ENCODE data around the gene TRAF5. TPM values are rescaled to one million over a fixed set of nuclear protein-coding genes. Genes with fewer than 3 reads are reported as not detected.
"Not testable (repeated sequence)": the region's sequence is repeated elsewhere in the genome, so short reads cannot be mapped to it uniquely, and the experiment has no call there.

TRAF5 gene
- total RNA-seq, 2 experiments from 2014 or later, result 40.6 to 42.5 TPM

DNA sequence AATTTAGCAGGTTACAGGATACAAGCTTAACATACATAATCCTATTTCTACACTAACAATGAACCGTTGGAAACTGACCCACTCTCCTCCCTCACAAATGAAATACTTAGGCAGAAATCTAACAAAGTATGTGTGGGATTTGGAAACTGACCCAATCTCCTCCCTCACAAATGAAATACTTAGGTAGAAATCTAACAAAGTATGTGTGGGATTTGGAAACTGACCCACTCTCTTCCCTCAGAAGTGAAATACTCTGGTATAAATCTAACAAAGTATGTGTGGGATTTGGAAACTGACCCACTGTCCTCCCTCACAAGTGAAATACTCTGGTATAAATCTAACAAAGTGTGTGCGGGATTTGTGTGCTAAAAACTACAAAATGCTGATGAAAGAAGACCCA is 60.3 kb downstream of the TRAF5 start:
- H3K9me3 Mint-ChIP-seq, result no peaks in the 10 kb centered on the region
- TF ChIP-seq, protein P1, sequence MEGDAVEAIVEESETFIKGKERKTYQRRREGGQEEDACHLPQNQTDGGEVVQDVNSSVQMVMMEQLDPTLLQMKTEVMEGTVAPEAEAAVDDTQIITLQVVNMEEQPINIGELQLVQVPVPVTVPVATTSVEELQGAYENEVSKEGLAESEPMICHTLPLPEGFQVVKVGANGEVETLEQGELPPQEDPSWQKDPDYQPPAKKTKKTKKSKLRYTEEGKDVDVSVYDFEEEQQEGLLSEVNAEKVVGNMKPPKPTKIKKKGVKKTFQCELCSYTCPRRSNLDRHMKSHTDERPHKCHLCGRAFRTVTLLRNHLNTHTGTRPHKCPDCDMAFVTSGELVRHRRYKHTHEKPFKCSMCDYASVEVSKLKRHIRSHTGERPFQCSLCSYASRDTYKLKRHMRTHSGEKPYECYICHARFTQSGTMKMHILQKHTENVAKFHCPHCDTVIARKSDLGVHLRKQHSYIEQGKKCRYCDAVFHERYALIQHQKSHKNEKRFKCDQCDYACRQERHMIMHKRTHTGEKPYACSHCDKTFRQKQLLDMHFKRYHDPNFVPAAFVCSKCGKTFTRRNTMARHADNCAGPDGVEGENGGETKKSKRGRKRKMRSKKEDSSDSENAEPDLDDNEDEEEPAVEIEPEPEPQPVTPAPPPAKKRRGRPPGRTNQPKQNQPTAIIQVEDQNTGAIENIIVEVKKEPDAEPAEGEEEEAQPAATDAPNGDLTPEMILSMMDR (IDR thresholded peaks at IDR 0.05), result no peak
- intact Hi-C loops (cut with micrococcal nuclease), result no loop called here
- H3K4me1 Mint-ChIP-seq (ENCODE audit: low read depth), result peaks cover 12% of the 10 kb centered on the region
- POLR2A ChIA-PET, result interaction anchor here (1.1 kb wide), 1 partner anchor 46 kb away, joined by 3 read pairs; no protein-coding TSS in a partner anchor
- no peak overlapping the region for H3K4me3 Mint-ChIP-seq
- no peaks in the 10 kb centered on the region for H3K27me3 Mint-ChIP-seq
- H3K27ac Mint-ChIP-seq, result no peak overlapping the region
- no peak for DNase-seq
- peaks cover 7% of the 10 kb centered on the region for H3K36me3 Mint-ChIP-seq (ENCODE audit: low read depth)
- ATAC-seq, result no peak
- CTCF ChIA-PET, result interaction anchor here (1.4 kb wide), 1 partner anchor 64 kb away, joined by 6 read pairs; no protein-coding TSS in a partner anchor

- H3K9me3 Mint-ChIP-seq; H3K36me3 Mint-ChIP-seq (ENCODE audit: low read depth); CTCF ChIA-PET: not testable (repeated sequence)
Measured at GRCh38 chr1:211390829-211391228, 64.2 kb downstream of the TRAF5 start.

DNA sequence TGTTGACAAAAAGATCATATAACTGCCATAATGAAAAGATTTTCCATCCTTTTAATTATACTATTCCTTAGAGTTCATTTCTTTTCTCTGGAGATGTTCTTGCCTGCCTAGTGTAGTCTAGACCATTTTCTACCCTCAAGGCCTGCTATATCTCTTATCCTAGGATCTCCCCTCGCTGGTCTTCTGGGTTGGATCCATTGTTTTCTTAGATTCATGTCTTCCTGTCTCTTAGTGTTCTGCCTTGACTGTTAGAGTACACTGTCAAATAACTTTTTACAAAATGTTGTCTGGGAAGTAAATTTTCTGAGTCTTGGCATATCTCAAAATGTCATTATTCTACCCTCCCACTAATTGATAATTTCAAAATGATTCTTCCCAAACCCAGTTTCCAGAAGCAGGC is 66.6 kb downstream of the TRAF5 start:
- no peak overlapping the region for H3K4me3 Mint-ChIP-seq
- H3K27me3 Mint-ChIP-seq, result no peaks in the 10 kb centered on the region
- TF ChIP-seq, protein P1 (IDR thresholded peaks at IDR 0.05), result no peak
- ChIA-PET CTCF (no interaction called here), POLR2A (no interaction called here)
- no peaks in the 10 kb centered on the region for H3K9me3 Mint-ChIP-seq
- intact Hi-C loops (cut with micrococcal nuclease), result no loop called here
- no peak overlapping the region for H3K27ac Mint-ChIP-seq
- no peaks in the 10 kb centered on the region for H3K4me1 Mint-ChIP-seq (ENCODE audit: low read depth)
- ATAC-seq, result no peak
- peaks cover 4% of the 10 kb centered on the region for H3K36me3 Mint-ChIP-seq (ENCODE audit: low read depth)
- no peak for DNase-seq

More at GRCh38 chr1:211390829-211391228, 64.2 kb downstream of the TRAF5 start:
- H3K4me3 Mint-ChIP-seq; DNase-seq; H3K27ac Mint-ChIP-seq; ATAC-seq; POLR2A ChIA-PET; H3K27me3 Mint-ChIP-seq; H3K4me1 Mint-ChIP-seq (ENCODE audit: low read depth); intact Hi-C loops (cut with micrococcal nuclease): not testable (repeated sequence)

DNA sequence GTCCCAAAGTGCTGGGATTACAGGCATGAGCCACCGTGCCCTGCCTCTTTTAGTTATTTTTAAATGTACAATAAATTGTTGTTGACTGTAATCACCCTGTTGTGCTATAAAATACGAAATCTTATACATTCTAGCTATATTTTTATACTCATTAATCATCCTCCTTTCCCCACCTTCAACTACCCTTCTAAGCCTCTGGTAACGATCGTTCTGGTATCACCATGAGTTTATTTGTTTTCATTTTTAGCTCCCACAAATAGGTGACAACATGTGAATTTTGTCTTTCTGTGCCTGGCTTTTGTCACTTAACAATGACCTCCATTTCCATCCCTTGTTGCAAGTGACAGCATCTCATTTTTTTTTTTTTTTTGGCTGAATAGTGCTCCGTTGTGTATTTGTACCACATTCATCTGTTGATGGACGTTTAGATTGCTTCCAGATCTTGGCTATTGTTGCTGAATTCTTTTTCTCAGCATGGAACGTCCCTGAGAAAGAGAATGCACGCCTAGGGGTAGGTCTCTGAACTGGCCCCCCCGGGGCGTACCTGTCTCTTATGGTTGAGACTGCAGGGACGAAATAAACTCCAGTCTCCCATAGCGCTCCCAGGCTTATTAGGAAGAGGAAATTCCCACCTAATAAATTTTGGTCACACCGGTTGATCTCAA is 71.8 kb downstream of the TRAF5 start:
- H3K36me3 Mint-ChIP-seq (ENCODE audit: low read depth), result peaks cover 17% of the 10 kb centered on the region
- H3K9me3 Mint-ChIP-seq; H3K4me1 Mint-ChIP-seq (ENCODE audit: low read depth); POLR2A ChIA-PET; ATAC-seq; intact Hi-C loops (cut with micrococcal nuclease); H3K27me3 Mint-ChIP-seq; H3K27ac Mint-ChIP-seq; H3K4me3 Mint-ChIP-seq; DNase-seq: not testable (repeated sequence)
- CTCF ChIA-PET, result interaction anchor here (1.5 kb wide), 1 partner anchor 75 kb away, joined by 3 read pairs; no protein-coding TSS in a partner anchor

DNA sequence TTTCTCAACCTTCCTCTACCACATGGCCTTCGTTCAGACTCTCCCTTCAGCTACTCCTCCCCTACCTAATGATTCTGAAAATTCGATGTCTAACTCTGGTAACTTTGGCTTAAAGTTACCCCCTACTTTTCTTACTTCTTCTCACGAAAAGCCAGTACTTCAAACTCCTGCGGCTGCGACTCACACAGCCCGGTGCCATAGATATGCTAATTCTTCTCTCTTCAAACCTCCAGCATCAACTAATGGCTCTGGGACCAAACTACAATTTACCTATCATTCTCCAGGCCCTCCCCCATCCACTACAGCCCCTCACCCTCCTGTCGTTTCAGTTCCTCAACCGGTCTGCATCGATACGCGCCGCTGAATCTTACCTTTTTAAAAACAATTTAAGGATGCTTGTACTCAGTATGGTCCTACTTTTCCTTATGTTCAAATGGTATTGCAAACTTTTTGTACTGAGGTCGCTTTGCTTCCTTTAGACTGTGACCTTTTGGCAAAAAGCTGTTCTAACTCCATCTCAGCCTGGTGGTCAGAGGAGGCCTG is 73.3 kb downstream of the TRAF5 start:
- H3K9me3 Mint-ChIP-seq; H3K27ac Mint-ChIP-seq; DNase-seq; H3K4me3 Mint-ChIP-seq; intact Hi-C loops (cut with micrococcal nuclease); H3K4me1 Mint-ChIP-seq (ENCODE audit: low read depth); ATAC-seq; CTCF ChIA-PET; H3K27me3 Mint-ChIP-seq: not testable (repeated sequence)
- peaks cover 22% of the 10 kb centered on the region for H3K36me3 Mint-ChIP-seq (ENCODE audit: low read depth)
- POLR2A ChIA-PET, result interaction anchor here (0.8 kb wide), 1 partner anchor 255 kb away, joined by 3 read pairs; no protein-coding TSS in a partner anchor

DNA sequence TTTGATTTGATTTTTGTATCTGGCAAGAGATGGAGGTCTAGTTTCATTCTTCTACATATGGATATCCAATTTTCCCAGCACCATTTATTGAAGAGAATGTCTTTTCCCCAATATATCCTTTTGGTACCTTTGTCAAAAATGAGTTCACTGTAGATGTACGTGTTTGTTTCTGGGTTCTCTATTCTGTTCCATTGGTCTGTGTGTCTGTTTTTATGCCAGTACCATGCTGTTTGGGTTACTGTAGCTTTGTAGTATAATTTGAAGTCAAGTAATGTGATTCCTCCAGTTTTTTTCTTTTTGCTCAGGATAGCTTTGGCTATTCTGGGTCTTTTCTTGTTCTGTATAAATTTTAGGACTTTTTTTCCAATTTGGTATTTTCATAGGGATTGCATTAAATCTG is 75.1 kb downstream of the TRAF5 start:
- H3K9me3 Mint-ChIP-seq; H3K27me3 Mint-ChIP-seq; POLR2A ChIA-PET; DNase-seq; H3K4me1 Mint-ChIP-seq (ENCODE audit: low read depth); intact Hi-C loops (cut with micrococcal nuclease); CTCF ChIA-PET; H3K4me3 Mint-ChIP-seq; ATAC-seq; H3K27ac Mint-ChIP-seq: not testable (repeated sequence)
- H3K36me3 Mint-ChIP-seq (ENCODE audit: low read depth), result peaks cover 36% of the 10 kb centered on the region

DNA sequence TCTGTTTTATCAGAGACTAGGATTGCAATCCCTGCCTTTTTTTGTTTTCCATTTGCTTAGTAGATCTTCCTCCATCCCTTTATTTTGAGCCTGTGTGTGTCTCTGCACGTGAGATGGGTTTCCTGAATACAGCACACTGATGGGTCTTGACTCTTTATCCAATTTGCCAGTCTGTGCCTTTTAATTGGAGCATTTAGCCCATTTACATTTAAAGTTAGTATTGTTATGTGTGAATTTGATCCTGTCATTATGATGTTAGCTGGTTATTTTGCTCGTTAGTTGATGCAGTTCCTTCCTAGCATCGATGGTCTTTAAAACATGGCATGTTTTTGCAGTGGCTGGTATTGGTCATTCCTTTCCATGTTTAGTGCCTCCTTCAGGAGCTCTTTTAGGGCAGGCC is 79.5 kb downstream of the TRAF5 start:
- H3K27ac Mint-ChIP-seq; intact Hi-C loops (cut with micrococcal nuclease); H3K9me3 Mint-ChIP-seq; POLR2A ChIA-PET; H3K4me3 Mint-ChIP-seq; H3K27me3 Mint-ChIP-seq; H3K4me1 Mint-ChIP-seq (ENCODE audit: low read depth); CTCF ChIA-PET; ATAC-seq; DNase-seq: not testable (repeated sequence)
- peaks cover 33% of the 10 kb centered on the region for H3K36me3 Mint-ChIP-seq (ENCODE audit: low read depth)

DNA sequence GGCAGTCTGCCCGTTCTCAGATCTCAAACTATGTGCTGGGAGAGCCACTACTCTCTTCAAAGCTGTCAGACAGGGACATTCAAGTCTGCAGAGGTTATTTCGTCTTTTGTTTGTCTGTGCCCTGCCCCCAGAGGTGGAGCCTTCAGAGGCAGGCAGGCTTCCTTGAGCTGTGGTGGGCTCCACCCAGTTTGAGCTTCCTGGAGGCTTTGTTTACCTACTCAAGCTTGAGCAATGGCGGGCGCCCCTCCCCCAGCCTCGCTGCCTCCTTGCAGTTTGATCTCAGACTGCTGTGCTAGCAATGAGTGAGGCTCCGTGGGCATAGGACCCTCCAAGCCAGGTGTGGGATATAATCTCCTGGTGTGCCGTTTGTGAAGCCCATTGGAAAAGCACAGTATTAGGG is 81.1 kb downstream of the TRAF5 start:
- POLR2A ChIA-PET; H3K4me3 Mint-ChIP-seq; H3K4me1 Mint-ChIP-seq (ENCODE audit: low read depth); intact Hi-C loops (cut with micrococcal nuclease); ATAC-seq; H3K27ac Mint-ChIP-seq; DNase-seq; H3K9me3 Mint-ChIP-seq; H3K27me3 Mint-ChIP-seq: not testable (repeated sequence)
- CTCF ChIA-PET, result interaction anchor here (1.0 kb wide), 1 partner anchor 44 kb away, joined by 3 read pairs; no protein-coding TSS in a partner anchor
- peaks cover 27% of the 10 kb centered on the region for H3K36me3 Mint-ChIP-seq (ENCODE audit: low read depth)
